ENCODE measurements around the gene IL10RB. TPM values are rescaled to one million over a fixed set of nuclear protein-coding genes. Genes with fewer than 3 reads are reported as not detected.

IL10RB gene
- total and polyA plus RNA-seq, 10 of the 15 experiments (the other 5 are each of a cell fraction or from before 2014, with no cell fraction given): 15.0 to 55.1 (median 34.9) TPM

DNA sequence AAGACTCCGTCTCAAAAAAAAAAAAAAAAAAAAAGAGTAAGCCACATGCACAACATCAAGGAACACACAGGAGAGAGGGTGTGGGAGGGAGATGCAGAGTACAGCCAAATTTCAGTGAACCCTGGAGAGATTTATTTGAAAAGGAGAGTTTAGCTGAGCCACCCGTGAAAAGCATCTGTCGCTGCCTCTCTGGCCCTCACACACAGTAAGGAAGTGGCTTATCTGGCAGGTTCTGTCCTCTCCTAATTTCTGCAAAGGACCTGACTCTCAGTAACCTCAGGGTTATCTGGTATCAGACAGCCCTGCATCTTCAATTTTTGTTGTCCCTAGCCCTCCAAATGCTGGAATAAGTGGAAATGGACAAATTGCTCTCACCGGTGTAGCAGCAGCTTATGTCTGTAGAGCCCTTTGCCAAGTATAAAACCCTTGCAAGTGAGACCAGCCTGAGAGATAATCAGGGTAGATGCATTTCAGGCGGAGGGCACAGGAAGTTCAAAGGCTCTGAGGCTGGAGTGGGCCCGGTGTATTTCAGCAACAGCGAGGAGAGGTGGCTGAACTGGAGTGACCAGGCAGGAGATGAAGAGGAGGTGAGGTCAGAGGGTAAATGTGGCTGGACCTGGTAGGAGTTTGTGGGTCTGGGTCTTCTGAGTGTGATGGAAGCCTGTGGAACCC, 16.7 kb upstream of the IL10RB start (continued):
- no peak for TF ChIP-seq MXI1 (IDR thresholded peaks at IDR 0.05; ENCODE audit: low read depth, low read length)
- TF ChIP-seq NFYB (IDR thresholded peaks at IDR 0.05; ENCODE audit: insufficient read depth, low read depth, low read length): no peak
- no peak for TF ChIP-seq KLF5 (IDR thresholded peaks at IDR 0.05; ENCODE audit: partially characterized antibody)
- no peak for TF ChIP-seq BACH1 (IDR thresholded peaks at IDR 0.05; ENCODE audit: borderline replicate concordance)
- TF ChIP-seq ZNF687 (IDR thresholded peaks at IDR 0.05): no peak
- TF ChIP-seq SUPT20H (IDR thresholded peaks at IDR 0.05; ENCODE audit: borderline replicate concordance, control insufficient read depth, low read depth, low read length): no peak
- TF ChIP-seq, protein P1, sequence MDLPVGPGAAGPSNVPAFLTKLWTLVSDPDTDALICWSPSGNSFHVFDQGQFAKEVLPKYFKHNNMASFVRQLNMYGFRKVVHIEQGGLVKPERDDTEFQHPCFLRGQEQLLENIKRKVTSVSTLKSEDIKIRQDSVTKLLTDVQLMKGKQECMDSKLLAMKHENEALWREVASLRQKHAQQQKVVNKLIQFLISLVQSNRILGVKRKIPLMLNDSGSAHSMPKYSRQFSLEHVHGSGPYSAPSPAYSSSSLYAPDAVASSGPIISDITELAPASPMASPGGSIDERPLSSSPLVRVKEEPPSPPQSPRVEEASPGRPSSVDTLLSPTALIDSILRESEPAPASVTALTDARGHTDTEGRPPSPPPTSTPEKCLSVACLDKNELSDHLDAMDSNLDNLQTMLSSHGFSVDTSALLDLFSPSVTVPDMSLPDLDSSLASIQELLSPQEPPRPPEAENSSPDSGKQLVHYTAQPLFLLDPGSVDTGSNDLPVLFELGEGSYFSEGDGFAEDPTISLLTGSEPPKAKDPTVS (IDR thresholded peaks at IDR 0.05; ENCODE audit: low read depth, low read length): no peak
